Testis (tissue), 3 donors: ENCODE measurements around the gene CNTN5. TPM values are rescaled to one million over a fixed set of nuclear protein-coding genes. Genes with fewer than 3 reads are reported as not detected.

Source experiments
- DNase-seq: peaks from one replicate; pipeline ENCODE4 v3.0.0-alpha.2; 2019
- H3K27ac ChIP-seq, 2 donors: fragments of 200-600 bp; sonication (generic); one replicate each; pipeline ENCODE4 v1.5.1; 2019
- H3K27me3 ChIP-seq: fragments of 200-600 bp; sonication (generic); one replicate; pipeline ENCODE4 v1.5.1; 2019
- H3K36me3 ChIP-seq: fragments of 200-600 bp; sonication (generic); one replicate; pipeline ENCODE4 v1.5.1; 2017; ENCODE audit warnings: low read depth; ENCODE audit errors: missing control alignments
- H3K4me1 ChIP-seq: fragments of 200-600 bp; sonication (generic); one replicate; pipeline ENCODE4 v1.5.1; 2019
- H3K4me3 ChIP-seq, 2 donors: fragments of 200-600 bp; sonication (generic); one replicate each; pipeline ENCODE4 v1.5.1; 2017 to 2019
- H3K9me3 ChIP-seq: fragments of 200-600 bp; sonication (generic); one replicate; pipeline ENCODE4 v1.5.1; 2017
- POLR2A ChIP-seq: fragments of 450-650 bp; IDR thresholded peaks from one replicate; pipeline ENCODE4 v1.6.1; 2017; ENCODE audit warnings: antibody characterized with exemption, mild to moderate bottlenecking, moderate library complexity
- WGBS, 2 donors: methylation state at CpG; one replicate each; pipeline ENCODE4 v1.1.5; 2018; 5-methylcytosine and 5-hydroxymethylcytosine counted together
- intact Hi-C: fragments of 100-400 bp; cut with DNase I; formaldehyde crosslinking; loops from one replicate; pipeline ENCODE4 v1.15.1; 2023; ENCODE audit warnings: low total_unique reads
- polyA plus RNA-seq: library from polyadenylated mRNA; stranded (reverse); fragments of 350-450 nt; fragmentation: Illumina TruSeq; extraction: RNeasy Lipid Tissue Mini Kit (QIAGEN cat#74804); gene quantifications from one replicate; pipeline ENCODE4 v1.2.3, GENCODE V29; 2014; ENCODE audit warnings: low read depth, low replicate concordance; ENCODE audit not compliant: insufficient read depth
- total RNA-seq, 2 donors: library from RNA; depleted of rRNA; stranded (reverse); fragments of >200 nt; gene quantifications; one replicate each; pipeline ENCODE4 v1.2.3, GENCODE V29; 2016
- TF ChIP-seq, protein P1 (sequence below), 3 experiments: fragments of 450-650 bp in 2 of 3; fragments of 200-600 bp in 1 of 3; sonication (generic) in 1 of 3; IDR thresholded peaks; one replicate each; pipeline ENCODE4 v1.5.1; 2016 to 2019; ENCODE audit warnings: antibody characterized with exemption in 3 of 3, mild to moderate bottlenecking in 2 of 3, moderate library complexity in 1 of 3

The CNTN5 gene
- total and polyA plus RNA-seq, 3 donors from 2014 or later = 0.55 to 0.99 (median 0.78) TPM

- TF ChIP-seq POLR2A = no peak
- TF ChIP-seq, protein P1, sequence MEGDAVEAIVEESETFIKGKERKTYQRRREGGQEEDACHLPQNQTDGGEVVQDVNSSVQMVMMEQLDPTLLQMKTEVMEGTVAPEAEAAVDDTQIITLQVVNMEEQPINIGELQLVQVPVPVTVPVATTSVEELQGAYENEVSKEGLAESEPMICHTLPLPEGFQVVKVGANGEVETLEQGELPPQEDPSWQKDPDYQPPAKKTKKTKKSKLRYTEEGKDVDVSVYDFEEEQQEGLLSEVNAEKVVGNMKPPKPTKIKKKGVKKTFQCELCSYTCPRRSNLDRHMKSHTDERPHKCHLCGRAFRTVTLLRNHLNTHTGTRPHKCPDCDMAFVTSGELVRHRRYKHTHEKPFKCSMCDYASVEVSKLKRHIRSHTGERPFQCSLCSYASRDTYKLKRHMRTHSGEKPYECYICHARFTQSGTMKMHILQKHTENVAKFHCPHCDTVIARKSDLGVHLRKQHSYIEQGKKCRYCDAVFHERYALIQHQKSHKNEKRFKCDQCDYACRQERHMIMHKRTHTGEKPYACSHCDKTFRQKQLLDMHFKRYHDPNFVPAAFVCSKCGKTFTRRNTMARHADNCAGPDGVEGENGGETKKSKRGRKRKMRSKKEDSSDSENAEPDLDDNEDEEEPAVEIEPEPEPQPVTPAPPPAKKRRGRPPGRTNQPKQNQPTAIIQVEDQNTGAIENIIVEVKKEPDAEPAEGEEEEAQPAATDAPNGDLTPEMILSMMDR (IDR thresholded peaks at IDR 0.05) = no peak
Measured at GRCh38 chr11:100221791-100222190, 1201.0 kb downstream of the CNTN5 start.

DNA sequence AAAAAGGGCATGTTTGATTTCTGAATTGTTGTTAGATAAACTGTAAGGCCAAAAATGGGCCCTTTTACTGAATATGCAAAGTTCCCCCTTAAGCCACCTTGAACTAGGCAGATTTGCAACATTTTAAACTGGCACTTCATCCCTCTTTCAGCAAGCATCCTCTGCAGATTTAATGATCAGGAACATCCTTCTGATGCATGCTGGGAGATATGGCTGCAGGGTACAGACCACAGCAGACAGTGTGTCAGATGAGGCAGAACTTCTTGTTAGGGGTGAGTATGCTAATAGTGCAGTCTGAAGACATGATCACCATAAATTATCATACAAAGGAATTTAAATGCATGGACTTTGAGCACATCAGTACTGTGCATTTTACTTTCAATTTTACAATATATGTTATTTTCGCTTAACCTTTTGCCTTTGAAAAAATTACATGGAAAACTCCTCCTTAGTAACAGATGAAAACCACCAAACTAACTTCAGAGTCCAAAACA lies 1203.8 kb downstream of the CNTN5 start:
- Histone ChIP-seq H3K27ac (no peak overlapping the region), H3K36me3 (no peaks in the 10 kb centered on the region), H3K9me3 (no peaks in the 10 kb centered on the region), H3K27me3 (no peaks in the 10 kb centered on the region), H3K4me1 (no peaks in the 10 kb centered on the region), H3K4me3 (no peak overlapping the region)
- intact Hi-C loops = no loop called here
- WGBS, 2 donors = 87 to 92% methylated on average over 1 of the region's 1 CpG
- TF ChIP-seq, protein P1 (IDR thresholded peaks at IDR 0.05) = no peak
- no peak for TF ChIP-seq POLR2A
- no peak for DNase-seq

More at GRCh38 chr11:100221791-100222190, 1201.0 kb downstream of the CNTN5 start:
- Histone ChIP-seq H3K4me3 (no peak overlapping the region), H3K9me3 (no peaks in the 10 kb centered on the region), H3K4me1 (no peaks in the 10 kb centered on the region), H3K27me3 (no peaks in the 10 kb centered on the region), H3K27ac (no peak overlapping the region), H3K36me3 (no peaks in the 10 kb centered on the region)
- intact Hi-C loops = no loop called here
- no peak for DNase-seq
- WGBS, 2 donors = 73 to 85% methylated on average over 2 of the region's 2 CpGs

DNA sequence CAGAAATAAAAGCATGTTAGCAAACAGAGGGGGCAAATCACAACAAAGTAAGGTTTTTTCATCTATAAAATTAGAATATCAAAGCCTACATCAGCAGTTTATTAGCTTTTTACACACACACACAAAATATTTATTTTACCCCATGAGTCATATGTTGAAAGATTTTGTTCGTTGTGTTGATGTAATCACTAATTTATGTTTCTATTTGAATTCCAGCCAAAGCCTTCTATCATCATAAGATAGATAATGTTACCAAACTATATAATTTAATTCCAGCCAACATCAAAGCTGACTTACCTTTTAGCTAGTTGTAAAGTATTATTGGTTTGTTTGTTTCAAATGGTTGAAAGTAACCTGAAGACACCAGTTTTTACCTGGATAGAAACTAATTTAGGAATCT lies 1208.3 kb downstream of the CNTN5 start:
- intact Hi-C loops = no loop called here
- WGBS, 2 donors = 76 to 79% methylated on average over 1 of the region's 1 CpG
- H3K4me1 ChIP-seq = no peaks in the 10 kb centered on the region

GRCh38 chr11:100232006-100232405 lies 1211.3 kb downstream of the CNTN5 start:
- TF ChIP-seq, protein P1 (IDR thresholded peaks at IDR 0.05) = no peak
- no peak for TF ChIP-seq POLR2A
- no peak overlapping the region for H3K27ac ChIP-seq
- H3K4me3 ChIP-seq = no peak overlapping the region
- H3K4me1 ChIP-seq = no peaks in the 10 kb centered on the region
- WGBS, 2 donors = 79 to 91% methylated on average over 2 of the region's 2 CpGs
- intact Hi-C loops = no loop called here
- no peaks in the 10 kb centered on the region for H3K9me3 ChIP-seq
- H3K27me3 ChIP-seq = no peaks in the 10 kb centered on the region
- DNase-seq = no peak
- H3K36me3 ChIP-seq = no peaks in the 10 kb centered on the region

More for the DNA sequence above, 1208.3 kb downstream of the CNTN5 start:
- TF ChIP-seq, protein P1 (IDR thresholded peaks at IDR 0.05) = no peak
- no peak for TF ChIP-seq POLR2A
- no peak overlapping the region for H3K4me3 ChIP-seq
- H3K27me3 ChIP-seq = no peaks in the 10 kb centered on the region
- H3K36me3 ChIP-seq = no peaks in the 10 kb centered on the region
- no peaks in the 10 kb centered on the region for H3K9me3 ChIP-seq
- H3K27ac ChIP-seq = no peak overlapping the region
- no peak for DNase-seq

DNA sequence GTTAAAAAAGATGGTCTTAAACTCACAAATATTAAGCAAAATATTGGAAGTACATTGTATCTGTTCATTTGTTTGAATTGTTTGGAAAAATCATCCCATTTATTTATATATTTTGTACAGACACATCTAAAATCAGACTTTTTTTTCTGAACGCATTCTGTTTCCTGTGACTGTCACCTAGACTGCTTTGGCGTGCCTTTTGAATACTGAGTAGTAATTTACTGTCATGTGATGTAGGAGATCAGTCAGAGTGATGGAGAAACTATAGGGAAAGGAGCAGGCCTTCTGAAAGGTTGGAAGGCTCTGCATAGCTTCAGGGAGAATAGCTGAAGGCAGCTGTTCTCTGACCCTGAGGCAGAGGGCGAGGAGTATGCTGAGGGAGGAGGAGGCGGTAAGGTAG lies 1214.3 kb downstream of the CNTN5 start:
- TF ChIP-seq, protein P1 (IDR thresholded peaks at IDR 0.05) = no peak
- TF ChIP-seq POLR2A = no peak
- Histone ChIP-seq H3K9me3 (no peaks in the 10 kb centered on the region), H3K27ac (no peak overlapping the region), H3K4me1 (no peaks in the 10 kb centered on the region), H3K4me3 (no peak overlapping the region), H3K36me3 (no peaks in the 10 kb centered on the region), H3K27me3 (no peaks in the 10 kb centered on the region)
- WGBS, 2 donors = 62 to 74% methylated on average over 4 of the region's 4 CpGs
- no peak for DNase-seq
- intact Hi-C loops = no loop called here
